GM12865 (cell line): ENCODE measurements around the gene CEP57L1.
"Not testable (repeated sequence)": the region's sequence is repeated elsewhere in the genome, so short reads cannot be mapped to it uniquely, and the experiment has no call there.

Experiments used
- DNase-seq: peaks from one replicate; pipeline ENCODE4 v3.0.0; 2010; ENCODE audit warnings: low read depth
- H3K4me3 ChIP-seq: 2 replicates; pipeline ENCODE4 v1.5.1; 2011; ENCODE audit warnings: mild to moderate bottlenecking, low read depth, low read length, control low read depth
- CTCF ChIP-seq: IDR thresholded peaks from 2 replicates; pipeline ENCODE4 v1.5.1; 2011; ENCODE audit warnings: low read length, control low read depth, low read depth, inconsistent platforms; ENCODE audit not compliant: insufficient read depth; ENCODE audit errors: missing control alignments

The CEP57L1 gene

GRCh38 chr6:109143191-109143590, 47.9 kb downstream of the CEP57L1 start:
- no peak overlapping the region for H3K4me3 ChIP-seq
- DNase-seq = no peak
- no peak for TF ChIP-seq CTCF

GRCh38 chr6:109148251-109148650, 52.9 kb downstream of the CEP57L1 start:
- H3K4me3 ChIP-seq, DNase-seq: not testable (repeated sequence)

- H3K4me3 ChIP-seq, DNase-seq: not testable (repeated sequence)
Observed at GRCh38 chr6:109148716-109149115, 53.4 kb downstream of the CEP57L1 start.

GRCh38 chr6:109153752-109154151, 58.4 kb downstream of the CEP57L1 start:
- no peak for TF ChIP-seq CTCF
- H3K4me3 ChIP-seq = no peak overlapping the region
- DNase-seq = no peak

- H3K4me3 ChIP-seq = no peak overlapping the region
- DNase-seq = no peak
- no peak for TF ChIP-seq CTCF
Observed at GRCh38 chr6:109164331-109164730, 69.0 kb downstream of the CEP57L1 start.

GRCh38 chr6:109165392-109165974, 70.2 kb downstream of the CEP57L1 start:
- H3K4me3 ChIP-seq = no peak overlapping the region
- DNase-seq = no peak
- no peak for TF ChIP-seq CTCF

GRCh38 chr6:109166673-109167072, 71.4 kb downstream of the CEP57L1 start:
- no peak for TF ChIP-seq CTCF
- H3K4me3 ChIP-seq = no peak overlapping the region
- DNase-seq = no peak

- no peak overlapping the region for H3K4me3 ChIP-seq
- no peak for TF ChIP-seq CTCF
- no peak for DNase-seq
Observed at GRCh38 chr6:109167562-109167961, 72.3 kb downstream of the CEP57L1 start.
